ENCODE results near the gene TEX50.
A peak's percentile ranks its signal among the peaks of the same experiment; 100 is the strongest.
"Not testable (repeated sequence)": the region's sequence is repeated elsewhere in the genome, so short reads cannot be mapped to it uniquely, and the experiment has no call there.

Gene TEX50

DNA sequence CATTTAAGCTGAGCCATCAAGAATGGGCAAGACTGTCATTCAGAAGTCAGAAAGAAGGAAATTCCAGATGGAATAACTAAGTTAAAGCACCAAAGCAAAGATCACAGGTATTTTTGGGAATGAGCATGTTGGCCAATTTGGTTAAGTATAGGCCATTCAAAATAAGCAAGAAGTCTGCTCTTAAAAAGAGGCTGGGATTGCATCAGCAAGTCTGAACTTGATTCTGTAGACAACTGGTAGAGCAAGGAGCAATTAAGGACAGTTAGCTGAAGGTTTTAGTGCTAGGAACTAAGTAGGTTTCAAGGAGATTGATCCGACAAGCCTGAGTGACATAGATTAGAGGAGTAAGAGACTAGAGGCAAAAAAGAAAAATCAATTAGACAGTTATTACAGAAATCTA, 26.1 kb downstream of the TEX50 start:
- no peak overlapping the region for H3K4me3 ChIP-seq (ENCODE audit: low read depth, low read length)

DNA sequence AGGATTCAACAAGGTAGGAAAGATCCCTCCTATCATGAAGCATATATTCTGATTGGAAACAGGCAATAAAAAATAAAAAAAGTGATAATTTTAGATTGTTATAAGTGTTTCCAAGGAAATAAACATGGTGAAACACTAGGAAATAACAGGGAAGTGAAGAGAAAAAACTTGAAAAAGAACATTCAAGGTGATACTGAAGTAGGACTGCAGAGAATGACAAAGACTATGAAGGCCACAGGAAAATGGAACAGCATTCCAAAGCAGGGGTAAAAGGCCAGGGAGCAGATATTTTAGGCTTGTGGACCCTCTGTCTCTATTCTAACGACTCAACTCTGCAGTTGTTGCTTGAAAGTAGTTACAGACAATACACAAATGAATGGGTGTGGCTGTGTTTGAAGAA, 26.6 kb downstream of the TEX50 start:
- H3K4me3 ChIP-seq (ENCODE audit: low read depth, low read length) = no peak overlapping the region

DNA sequence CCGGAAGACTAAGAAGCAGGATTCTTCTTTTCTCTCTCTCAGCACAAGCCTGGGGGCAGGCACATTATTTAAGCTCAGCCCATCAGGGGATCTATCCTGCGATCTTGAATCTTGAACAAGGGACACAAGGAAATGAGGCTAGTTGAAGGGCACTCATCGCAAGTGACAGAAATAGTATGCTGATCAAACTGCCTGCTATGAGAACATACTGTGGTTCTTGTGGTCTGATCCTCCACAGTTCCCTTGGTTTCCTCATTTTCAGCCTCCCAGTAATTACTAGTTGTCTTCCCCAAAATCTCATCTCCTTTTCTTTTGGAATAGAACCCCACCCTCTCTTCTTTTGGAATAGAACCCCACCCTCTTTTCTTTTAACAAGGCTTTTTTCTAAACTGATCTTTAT, 28.0 kb downstream of the TEX50 start:
- no peak overlapping the region for H3K4me3 ChIP-seq (ENCODE audit: low read depth, low read length)

DNA sequence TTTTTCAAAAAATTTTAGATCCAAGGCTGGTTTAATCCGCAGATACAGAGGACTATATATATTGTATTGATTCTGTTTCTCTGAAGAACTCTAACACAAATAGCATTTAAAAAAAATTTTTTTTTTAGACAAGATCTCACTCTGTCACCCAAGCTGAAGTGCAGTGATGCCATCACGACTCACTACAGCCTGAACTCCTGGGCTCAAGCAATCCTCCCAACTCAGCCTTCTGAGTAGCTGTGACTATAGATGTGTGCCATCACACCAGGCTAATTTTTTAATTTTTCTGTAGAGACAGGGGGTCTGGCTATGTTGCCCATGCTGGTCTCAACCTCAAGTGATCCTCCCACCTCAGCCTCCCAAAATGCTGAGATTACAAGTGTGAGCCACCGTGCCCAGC, 31.5 kb downstream of the TEX50 start:
- no peak overlapping the region for H3K4me3 ChIP-seq (ENCODE audit: low read depth, low read length)

DNA sequence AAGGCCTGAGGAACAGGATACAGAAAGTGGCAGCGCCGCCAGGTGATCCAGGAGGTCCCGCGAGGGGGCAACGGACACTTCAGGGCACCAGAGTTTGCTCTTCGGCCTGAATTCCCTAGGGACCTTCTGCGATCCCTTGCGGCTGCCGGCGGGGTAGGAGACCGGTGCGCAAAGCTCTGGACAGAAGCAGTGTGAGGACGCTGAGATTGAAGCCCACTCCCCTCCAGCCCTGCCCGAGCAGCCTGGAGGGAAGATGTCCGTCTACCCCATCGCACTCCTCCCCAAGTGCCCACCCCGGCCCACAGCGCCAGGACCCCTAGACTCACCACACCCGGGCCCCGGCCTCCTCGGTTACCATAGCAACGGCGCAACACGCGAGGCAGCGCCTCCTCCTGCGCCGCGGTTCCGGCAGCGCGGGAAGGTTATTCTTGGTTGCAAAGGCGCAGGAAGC, 34.4 kb downstream of the TEX50 start, which contains the start of gene ANKRD45:
Gene ANKRD45, minus strand, starts transcription at position 361 of the 451 bp plus-strand sequence. CDS start 10,433 bp downstream, outside the sequence.
- H3K4me3 ChIP-seq (ENCODE audit: low read depth, low read length) = peak within 1 kb of the TSS; percentile 44

DNA sequence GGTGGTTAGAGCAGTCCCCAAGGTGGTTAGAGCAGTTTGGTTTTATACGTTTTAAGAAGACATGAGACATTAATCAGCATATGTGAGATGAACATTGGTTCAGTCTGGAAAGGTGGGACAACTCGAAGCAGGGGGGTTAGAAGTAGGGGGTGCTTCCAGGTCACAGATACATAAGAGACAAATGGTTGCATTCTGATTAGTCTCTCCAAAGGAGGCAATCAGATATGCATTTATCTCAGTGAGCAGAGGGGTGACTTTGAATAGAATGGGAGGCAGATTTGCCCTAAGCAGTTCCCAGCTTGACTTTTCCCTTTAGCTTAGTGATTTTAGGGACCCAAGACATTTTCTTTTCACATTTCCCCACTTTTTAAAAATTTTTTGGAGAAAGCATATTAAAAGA, 39.4 kb downstream of the TEX50 start:
- not testable (repeated sequence) for H3K4me3 ChIP-seq (ENCODE audit: low read depth, low read length)

DNA sequence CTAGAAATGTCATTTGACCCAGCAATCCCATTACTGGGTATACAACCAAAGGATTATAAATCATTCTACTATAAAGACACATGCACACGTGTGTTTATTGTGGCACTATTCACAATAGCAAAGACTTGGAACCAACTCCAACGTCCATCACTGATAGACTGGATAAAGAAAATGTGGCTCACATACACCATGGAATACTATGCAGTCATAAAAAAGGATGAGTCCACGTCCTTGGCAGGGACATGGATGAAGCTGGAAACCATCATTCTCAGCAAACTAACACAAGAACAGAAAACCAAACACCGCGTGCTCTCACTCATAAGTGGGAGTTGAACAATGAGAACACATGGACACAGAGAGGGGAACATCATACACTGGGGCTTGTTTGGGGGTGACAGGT, 45.0 kb downstream of the TEX50 start:
- not testable (repeated sequence) for H3K4me3 ChIP-seq (ENCODE audit: low read depth, low read length)

DNA sequence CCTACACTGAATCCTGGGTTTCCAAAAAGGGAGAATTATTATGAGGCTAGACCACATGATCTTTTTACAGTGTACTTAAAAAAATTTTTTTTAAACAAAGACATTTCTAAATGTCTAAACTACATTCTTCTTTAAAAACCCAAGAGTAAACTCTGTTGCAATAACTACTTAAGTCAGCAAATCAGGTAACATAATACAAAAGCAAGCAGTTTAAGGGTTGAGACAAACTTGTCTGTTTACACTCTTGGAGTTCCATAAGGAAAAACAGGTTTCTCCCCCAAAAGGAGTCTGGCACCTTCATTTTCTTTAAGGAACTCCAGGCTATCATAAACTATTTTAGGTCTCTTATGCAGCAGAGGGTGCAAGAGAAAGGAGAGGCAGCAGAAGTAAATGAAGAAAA, 47.0 kb downstream of the TEX50 start:
- H3K4me3 ChIP-seq (ENCODE audit: low read depth, low read length) = no peak overlapping the region

DNA sequence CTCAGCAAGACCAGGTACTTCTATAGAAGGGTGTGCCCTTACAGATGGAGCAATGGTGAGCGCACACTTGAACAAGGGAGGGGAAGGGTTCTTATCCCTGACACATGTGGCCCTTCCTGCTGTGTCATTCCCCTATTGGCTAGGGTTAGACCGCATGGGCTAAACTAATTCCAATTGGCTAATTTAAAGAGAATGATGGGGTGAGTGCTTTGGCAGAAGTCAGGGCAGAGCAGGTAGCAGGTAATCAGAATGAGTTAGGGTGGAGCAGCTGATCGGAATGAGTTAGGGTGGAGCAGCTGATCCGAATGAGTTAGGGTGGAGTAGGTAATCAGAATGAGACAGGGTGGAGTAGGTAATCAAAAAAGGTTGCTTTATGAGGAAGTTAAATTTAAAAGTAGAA, 48.7 kb downstream of the TEX50 start:
- H3K4me3 ChIP-seq (ENCODE audit: low read depth, low read length) = not testable (repeated sequence)

DNA sequence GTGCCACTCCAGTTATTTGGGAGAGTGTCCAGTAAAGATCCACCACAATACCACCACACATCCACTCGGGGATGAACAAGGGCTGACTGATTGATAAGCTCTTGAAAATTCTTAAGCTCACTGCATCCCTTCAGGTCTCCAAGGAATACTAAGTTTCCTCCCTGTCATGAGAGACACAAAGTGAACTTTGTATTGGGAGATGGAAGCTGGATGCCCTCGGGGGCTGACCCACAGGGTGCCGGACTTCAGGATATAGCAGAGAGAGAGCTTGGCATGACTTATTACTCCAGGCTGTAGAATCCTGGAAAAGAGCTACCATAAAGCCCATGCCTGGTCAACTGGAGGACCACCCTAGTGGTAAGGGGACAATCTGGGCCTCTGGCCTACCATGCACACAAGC, 50.0 kb downstream of the TEX50 start:
- H3K4me3 ChIP-seq (ENCODE audit: low read depth, low read length) = not testable (repeated sequence)

Data from iPS-11a (cell line).